RWPE1 (cell line): ENCODE results near the gene MGAT4B.

Source experiments
- CTCF ChIA-PET: fragments of 350-600 bp; sonication (Branson Sonifier 250); formaldehyde crosslinking; extraction: SDS; loops from one replicate; lab custom pipeline; 2021; lab: Yijun Ruan, JAX
- POLR2A ChIA-PET: fragments of 400-600 bp; formaldehyde crosslinking; extraction: SDS; loops from one replicate; lab custom pipeline; 2020; ENCODE audit warnings: antibody characterized with exemption; ENCODE audit not compliant: low non-redundant PET; lab: Yijun Ruan, JAX
- DNase-seq: peaks from one replicate; pipeline ENCODE4 v3.0.0; 2012; ENCODE audit warnings: low spot score
- H3K27ac ChIP-seq: fragments of 450-650 bp; 2 replicates; pipeline ENCODE4 v1.5.1; 2017
- CTCF ChIP-seq: fragments of 450-650 bp; conservative IDR thresholded peaks from 2 replicates; pipeline ENCODE4 v1.5.1; 2017; ENCODE audit warnings: low read depth, mild to moderate bottlenecking

Gene MGAT4B

GRCh38 chr5:179759581-179760551, 46.8 kb downstream of the MGAT4B start:
- POLR2A ChIA-PET, result no interaction called here
- CTCF ChIA-PET, result no interaction called here
- no peak for TF ChIP-seq CTCF
- no peak for DNase-seq
- H3K27ac ChIP-seq, result peak overlapping the region; percentile 89; the same call in 1 of the 2 replicates

GRCh38 chr5:179758955-179759354, 47.7 kb downstream of the MGAT4B start:
- DNase-seq, result no peak
- no peak for TF ChIP-seq CTCF
- ChIA-PET POLR2A (no interaction called here), CTCF (no interaction called here)
- H3K27ac ChIP-seq, result no peak overlapping the region

GRCh38 chr5:179755022-179755421, 51.6 kb downstream of the MGAT4B start:
- DNase-seq, result no peak
- TF ChIP-seq CTCF, result no peak
- ChIA-PET POLR2A (interaction anchor here (0.6 to 1.0 kb wide), 2 partner anchors 15 to 36 kb away, joined by 3 read pairs; no protein-coding TSS in a partner anchor), CTCF (interaction anchor here (1.5 kb wide), 1 partner anchor 8 kb away, joined by 10 read pairs; no protein-coding TSS in a partner anchor)
- H3K27ac ChIP-seq, result no peak overlapping the region

GRCh38 chr5:179753971-179754370, 52.7 kb downstream of the MGAT4B start:
- POLR2A ChIA-PET, result no interaction called here
- DNase-seq, result no peak
- no peak overlapping the region for H3K27ac ChIP-seq
- no peak for TF ChIP-seq CTCF
- CTCF ChIA-PET, result interaction anchor here (1.5 kb wide), 1 partner anchor 9 kb away, joined by 10 read pairs; no protein-coding TSS in a partner anchor

GRCh38 chr5:179749857-179750508, 56.7 kb downstream of the MGAT4B start:
- H3K27ac ChIP-seq, result no peak overlapping the region
- ChIA-PET POLR2A (no interaction called here), CTCF (interaction anchor here (0.9 to 1.3 kb wide), 3 partner anchors 13 to 72 kb away, joined by 3 to 8 read pairs (median 5); no protein-coding TSS in a partner anchor)
- no peak for DNase-seq
- no peak for TF ChIP-seq CTCF

GRCh38 chr5:179747811-179748210, 58.9 kb downstream of the MGAT4B start:
- ChIA-PET POLR2A (no interaction called here), CTCF (no interaction called here)
- no peak for DNase-seq
- no peak for TF ChIP-seq CTCF
- H3K27ac ChIP-seq, result no peak overlapping the region
